HuH-7 (cell line): ENCODE data around the gene ARL5A.

Experiments
- DNase-seq: peaks from one replicate; pipeline ENCODE4 v3.0.0; 2011; ENCODE audit warnings: low spot score

The ARL5A gene

DNA sequence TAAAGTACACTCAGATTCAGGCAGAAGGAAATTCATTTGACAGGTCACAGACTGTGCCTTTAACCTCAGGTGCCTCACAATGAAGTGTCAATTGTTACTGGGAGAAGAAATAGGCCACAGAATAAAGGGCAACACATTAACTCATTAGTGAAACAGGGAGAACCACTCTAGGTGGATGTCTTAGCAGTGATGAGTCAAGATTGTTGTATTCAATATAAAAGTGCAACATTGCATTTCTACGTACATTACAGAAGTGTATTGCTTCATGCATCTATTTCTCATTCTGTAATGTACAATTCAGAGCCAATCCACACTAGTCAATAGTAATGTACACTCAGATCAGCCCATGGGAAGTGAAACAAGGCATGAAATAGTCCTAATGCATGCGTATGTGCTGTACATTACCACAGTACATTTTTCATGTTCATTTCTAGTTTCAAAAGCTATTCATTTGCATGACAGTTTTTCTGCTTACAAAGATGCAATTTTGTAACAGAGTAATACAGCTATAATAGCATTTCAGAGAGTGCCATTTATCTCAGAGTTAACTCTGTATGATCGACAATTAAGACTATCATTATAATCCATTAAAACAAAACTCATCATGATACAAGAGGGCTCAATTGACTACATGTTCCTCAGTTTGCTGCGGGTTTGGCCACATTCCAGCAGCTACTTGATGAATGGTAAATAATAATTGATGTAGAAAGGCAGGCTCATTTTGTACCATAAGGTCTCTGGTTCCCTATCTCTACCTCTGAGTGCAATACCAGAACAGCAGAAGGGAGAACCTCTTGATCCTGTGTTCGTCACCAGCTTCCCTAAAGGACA lies 12.2 kb upstream of the ARL5A start:
- DNase-seq = no peak

GRCh38 chr2:151837926-151838325 lies 9.7 kb upstream of the ARL5A start:
- DNase-seq = no peak

GRCh38 chr2:151833984-151834383 lies 5.8 kb upstream of the ARL5A start:
- DNase-seq = no peak

- DNase-seq = no peak
These were observed 2.7 kb upstream of the ARL5A start for GRCh38 chr2:151830961-151831360.

DNA sequence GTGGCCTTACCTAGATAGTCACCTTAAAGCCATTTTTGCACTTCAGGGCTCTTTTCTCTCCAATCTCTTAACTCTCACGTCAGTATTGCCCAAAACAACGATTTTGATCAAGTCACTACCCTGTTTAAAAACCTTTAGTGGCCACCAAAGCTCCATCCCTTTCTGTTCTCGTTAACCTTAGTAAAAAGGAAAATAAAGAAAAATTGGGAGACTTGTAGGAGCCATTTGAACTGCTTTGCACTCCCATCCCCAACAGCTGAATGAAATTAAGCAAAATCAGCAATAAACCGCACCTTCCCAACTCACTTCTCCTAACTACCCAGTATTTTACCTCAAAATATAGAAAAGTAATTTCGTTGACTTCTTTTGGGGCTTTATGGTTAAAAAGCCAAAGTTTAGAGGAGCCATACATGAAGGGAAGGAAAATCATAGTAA lies 686 bp upstream of the ARL5A start:
- DNase-seq = no peak

- peak; percentile 31 for DNase-seq
These were observed 568 bp downstream of the ARL5A start for GRCh38 chr2:151827564-151828142.

DNA sequence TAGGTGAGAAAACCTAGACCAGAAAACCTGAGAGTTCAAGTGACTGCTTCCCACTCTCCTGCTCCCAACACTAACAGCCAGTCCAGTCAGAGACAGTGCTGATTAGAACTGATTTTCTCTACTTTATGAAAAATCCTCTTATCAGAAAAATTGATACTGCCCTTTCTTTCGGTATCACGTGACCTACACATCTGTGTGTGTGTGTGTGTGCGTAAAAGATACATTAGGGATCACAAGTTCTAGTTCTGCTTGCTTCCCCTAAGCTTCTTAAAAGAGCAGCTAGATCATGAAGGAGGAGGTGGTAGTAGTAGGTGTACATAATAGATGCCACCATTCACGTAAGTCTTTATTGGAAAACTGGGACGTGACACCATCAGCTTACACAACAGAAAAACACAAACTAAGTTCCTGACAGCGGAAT lies 1.5 kb downstream of the ARL5A start:
- DNase-seq = no peak

DNA sequence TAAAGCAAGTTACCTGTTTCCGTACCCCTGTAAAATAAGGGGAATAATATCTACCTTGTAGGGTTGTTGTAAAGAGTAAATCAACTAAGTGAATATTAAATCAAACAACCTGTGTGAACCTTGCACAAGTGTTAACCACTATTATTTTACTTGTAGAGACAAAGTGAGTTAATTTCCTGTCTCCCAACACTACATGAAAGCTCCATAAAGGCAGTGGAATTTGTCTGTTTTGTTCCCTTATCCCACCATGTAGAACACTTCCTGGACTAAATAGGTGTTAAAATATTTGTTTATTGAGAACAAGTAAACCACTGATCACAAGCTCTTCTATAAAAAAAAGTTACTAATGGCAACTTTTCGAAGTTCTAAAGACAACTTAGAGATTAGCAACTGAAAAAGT lies 3.3 kb downstream of the ARL5A start:
- DNase-seq = no peak

DNA sequence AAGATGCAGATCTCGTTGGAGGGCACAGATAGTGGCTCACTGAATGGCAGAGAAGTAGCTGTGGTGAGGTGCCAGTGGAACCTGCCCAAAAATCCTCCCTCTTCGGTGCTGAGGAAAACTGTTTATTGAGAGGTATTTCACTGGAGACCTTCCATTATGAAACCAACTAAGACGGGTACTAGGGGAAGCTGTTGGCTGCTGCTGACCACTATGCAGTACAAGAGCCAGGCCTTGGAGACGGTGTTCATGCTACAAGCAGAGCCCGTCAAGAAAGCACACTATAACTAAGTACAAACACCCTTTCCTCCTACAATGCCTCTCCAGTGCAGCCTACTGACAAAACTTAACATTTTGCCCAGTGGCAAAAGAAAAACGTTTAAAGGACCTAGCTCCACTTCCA lies 4.6 kb downstream of the ARL5A start:
- DNase-seq = no peak

GRCh38 chr2:151819920-151820319 lies 8.3 kb downstream of the ARL5A start:
- no peak for DNase-seq

- DNase-seq = no peak
These were observed 10.3 kb downstream of the ARL5A start for GRCh38 chr2:151817929-151818328.

GRCh38 chr2:151816843-151817242 lies 11.4 kb downstream of the ARL5A start:
- no peak for DNase-seq

DNA sequence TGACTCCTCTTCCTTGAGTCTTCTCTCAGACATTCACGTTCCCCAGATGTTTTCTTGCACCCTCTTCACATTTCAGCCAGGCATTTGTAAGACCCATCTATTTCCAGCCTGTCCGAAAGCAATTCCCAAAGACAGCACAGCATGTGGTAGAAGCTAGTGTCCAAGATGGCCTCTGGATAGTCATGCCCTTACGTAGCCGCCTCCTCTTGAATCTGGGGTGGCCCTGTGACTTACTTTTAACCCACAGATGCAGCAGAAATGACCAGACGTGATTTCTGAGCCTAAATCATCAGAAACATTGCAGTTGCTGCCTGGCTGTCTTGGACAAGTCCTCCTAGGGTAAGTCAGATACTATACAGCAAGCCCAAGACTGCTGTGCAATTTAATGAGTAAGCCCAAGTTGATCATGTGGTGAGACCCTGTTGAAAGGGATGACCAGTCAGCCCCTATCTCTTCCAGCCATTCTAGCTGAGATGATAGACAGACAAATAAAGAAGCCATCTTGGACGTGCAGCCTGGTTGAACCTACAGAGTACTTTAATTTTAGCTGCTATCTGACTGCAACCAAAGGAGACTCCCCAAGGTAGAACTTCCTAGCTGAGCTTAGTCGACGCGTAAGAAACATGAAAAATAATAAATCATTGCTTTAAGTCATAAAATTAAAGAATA lies 12.3 kb downstream of the ARL5A start:
- no peak for DNase-seq

GRCh38 chr2:151810489-151810888 lies 17.7 kb downstream of the ARL5A start:
- DNase-seq = peak; percentile 52

DNA sequence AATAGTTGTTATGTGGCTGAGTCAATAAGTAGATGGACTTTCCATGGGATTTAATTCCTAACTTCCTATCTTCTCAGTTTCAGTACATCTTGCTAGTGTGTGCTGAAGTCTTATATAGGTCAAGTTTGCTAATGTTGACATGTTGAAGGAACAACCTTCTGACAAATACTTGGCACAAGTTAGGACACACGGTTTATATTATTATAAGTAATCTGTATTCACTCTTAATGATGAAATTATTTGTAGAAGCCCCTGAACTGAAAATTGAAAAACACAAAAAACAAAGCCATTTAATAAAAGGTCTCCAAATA lies 19.2 kb downstream of the ARL5A start:
- no peak for DNase-seq

- no peak for DNase-seq
These were observed 19.8 kb downstream of the ARL5A start for GRCh38 chr2:151808258-151809072.

- DNase-seq = no peak
These were observed 22.3 kb downstream of the ARL5A start for GRCh38 chr2:151805961-151806360.

GRCh38 chr2:151805343-151805742 lies 22.9 kb downstream of the ARL5A start:
- DNase-seq = no peak

- DNase-seq = no peak
These were observed 24.4 kb downstream of the ARL5A start for GRCh38 chr2:151803811-151804210.

DNA sequence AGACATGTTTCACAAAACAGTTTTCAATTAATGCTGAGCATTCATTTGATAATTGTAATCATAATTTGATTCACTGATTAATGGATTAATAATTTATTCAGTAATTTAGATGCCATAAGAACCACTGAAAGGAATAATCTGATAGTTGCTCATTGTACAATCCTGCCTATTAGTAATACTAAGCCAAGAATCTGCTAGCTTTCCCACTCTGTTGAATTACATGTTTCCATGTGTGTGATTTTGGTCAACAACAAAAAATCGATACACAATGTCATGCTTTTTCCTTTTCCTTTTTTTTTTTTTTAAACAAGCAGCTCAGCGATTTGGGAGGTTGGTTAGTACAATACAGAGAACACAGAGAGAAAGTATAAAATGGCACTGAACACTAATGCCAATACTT lies 25.9 kb downstream of the ARL5A start:
- DNase-seq = no peak

- DNase-seq = no peak
These were observed 28.3 kb downstream of the ARL5A start for GRCh38 chr2:151799886-151800292.

- no peak for DNase-seq
These were observed 31.4 kb downstream of the ARL5A start for GRCh38 chr2:151796774-151797173.
